GM03348 (cell line): Measurements from ENCODE around the gene HAAO.
"Not testable (repeated sequence)": the region's sequence is repeated elsewhere in the genome, so short reads cannot be mapped to it uniquely, and the experiment has no call there.

ENCODE experiments used
- DNase-seq: peaks from one replicate; pipeline ENCODE4 v3.0.0; 2012; ENCODE audit warnings: low spot score

The HAAO gene

DNA sequence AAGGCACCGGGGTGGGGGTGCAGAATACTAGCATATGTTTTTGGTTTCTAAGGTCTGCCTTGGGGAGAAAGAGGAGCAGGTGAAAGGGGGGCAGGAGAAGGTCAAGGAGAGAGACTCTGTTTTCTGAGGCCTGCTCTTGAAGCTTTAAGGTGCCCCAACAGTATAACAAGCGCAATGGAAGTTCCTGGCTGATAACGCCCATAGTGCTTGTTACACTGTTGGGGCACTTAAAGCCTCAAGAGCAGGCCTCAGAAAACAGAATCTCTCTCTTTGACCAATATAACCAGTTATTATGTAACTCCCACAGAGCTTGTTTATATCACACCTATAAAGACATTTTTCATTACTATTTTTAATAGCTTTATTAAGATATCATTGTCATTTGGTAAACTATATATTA, 45.0 kb downstream of the HAAO start:
- DNase-seq = no peak

DNA sequence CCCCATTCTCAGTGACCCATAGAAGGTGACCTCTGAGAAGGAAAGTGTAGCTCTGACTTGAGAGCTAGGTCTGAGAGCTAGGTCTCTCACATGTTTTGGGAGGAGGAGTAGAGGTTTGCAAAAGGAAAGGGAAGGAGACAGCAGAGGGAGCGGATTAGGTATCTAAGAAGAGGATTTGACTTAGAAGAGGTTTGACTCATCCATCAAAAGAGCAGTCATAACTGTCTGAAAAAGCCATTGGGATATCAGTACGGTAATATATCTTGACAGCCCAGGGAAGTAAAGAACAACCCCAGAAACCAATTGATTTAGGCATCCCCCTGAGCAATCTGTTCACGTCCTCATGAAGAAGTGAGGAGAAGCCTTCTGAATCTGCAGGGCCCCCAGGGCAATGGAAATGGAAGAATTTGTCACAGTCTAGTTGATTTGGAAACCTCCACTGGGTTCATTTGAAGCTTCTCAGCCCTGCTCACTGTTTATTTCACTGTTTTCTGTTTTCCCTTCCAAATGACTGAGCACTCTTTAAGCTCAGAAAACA, 47.8 kb downstream of the HAAO start:
- no peak for DNase-seq

DNA sequence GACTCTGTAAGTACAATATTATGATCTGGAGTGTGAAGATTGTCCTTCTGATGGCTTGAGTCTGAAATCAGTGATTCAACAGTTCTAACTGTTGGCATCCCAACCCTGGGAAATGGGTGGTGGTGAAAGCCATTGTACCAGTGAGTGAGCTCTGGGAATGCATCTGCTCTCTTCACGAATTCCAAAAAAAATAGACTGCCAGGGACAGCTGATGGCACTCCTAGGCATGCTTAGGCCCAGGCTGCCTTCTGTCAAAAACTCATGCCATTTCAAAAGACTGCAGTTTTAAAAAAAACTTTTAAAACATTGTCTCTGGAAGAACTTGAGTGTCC, 48.8 kb downstream of the HAAO start:
- no peak for DNase-seq

DNA sequence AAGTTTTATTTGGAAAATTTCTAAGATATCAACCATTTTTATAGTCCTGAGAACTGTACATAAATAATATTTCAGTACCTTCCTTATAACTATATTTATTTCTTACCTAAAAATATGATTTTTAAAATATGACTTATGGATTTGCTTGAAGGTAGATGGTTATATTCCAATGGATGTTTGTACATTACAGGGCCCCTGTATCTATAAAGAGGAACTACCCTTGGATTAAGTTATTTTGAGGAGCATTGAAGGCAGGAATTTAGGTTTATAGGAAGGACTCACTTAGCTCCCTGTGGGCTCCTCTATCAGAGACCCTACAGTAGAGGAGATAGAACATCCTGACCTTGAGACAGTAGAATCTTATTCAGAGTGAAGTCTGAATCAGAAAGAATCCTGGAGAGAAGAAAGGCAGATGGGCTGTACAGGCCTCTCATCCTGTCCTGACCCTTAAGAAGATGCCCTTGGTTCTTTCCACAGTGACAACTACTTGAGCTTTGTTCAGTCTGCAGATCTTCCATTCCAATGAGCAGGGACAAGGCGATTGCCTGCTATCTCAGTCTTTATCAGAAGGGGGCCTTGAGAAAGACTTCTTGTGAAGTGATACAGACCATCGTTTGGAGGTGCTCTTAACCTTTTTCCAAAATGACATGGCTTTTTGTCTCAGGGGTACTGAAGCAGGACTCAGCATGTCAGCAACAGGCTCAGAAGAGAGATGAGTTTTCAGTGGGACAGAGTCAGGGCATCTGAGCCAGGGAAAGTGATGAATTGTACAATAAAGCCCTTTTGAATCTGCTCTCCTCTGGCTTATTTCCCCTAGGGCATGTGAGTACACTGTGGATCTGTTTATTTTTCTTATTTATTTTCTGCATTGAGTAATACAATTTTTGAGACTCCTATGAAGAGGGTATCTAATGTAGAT, 49.4 kb downstream of the HAAO start:
- no peak for DNase-seq

DNA sequence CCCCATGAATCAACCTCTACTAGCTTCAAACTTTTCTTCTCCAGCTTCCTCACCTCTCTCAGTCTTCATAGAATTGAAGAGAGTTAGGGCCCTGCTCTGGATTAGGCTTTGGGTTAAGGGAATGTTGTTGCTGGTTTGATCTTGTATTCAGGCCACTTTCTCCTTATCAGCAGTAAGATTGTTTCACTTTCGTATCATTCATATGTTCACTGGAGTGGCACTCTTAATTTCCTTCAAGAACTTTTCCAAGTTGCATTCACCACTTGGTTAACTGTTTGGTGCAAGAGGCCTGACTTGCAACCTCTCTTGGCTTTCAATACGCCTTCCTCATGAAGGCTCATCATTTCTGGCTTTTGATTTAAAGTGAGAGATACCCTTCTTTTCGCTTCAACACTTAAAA, 51.2 kb downstream of the HAAO start:
- no peak for DNase-seq

DNA sequence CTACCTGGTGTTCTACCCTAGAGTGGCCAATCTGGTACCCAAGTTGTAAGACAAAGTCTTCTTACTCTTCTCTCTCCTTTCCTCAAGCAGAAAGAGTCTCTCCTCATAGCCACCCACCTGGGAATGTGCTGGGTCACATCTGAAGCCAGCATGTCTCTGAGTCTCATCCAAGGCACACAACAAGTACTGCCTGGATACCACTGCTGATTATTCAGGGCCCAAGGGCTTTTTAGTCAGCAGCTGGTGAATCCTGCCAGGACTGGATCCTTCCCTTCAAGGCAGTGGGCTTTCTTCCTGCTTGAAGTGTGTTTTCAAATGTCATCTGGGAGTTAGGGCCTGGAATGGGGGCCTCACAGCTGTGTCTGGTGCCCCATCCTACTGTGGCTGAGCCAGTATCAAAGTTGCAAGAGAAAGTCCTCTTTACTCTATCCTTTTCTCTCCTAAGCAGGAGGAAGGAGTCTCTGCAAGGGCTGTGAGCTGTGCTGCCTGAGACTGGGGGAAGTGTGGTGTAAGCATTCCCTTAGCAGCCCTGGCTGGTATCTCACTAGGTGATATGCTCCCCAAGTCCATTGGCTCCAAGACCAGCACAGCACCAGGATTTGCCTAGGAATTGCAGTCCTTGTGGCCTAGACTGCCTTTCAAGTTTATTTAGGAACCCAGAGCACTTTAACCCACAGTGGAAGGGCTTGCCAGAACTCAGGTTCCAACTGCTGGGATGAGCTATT, 55.6 kb downstream of the HAAO start:
- DNase-seq = no peak

DNA sequence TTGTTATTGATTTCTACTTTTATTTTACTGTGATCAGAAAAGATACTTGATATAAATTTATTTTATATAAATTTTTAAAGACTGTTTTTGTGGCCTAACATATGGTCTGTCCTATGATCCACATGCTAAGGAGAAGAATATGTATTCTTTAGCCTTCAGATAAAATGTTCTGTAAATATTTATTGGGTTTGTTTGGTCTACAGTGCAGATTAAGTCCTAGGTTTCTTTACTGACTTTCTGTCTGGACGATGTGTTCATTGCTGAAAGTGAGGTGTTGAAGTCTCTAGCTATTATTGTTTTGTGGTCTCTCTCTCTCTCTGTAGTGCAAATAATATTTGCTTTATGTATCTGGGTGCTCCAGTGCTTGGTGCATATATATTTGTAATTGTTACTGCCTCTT, 58.5 kb downstream of the HAAO start:
- no peak for DNase-seq

DNA sequence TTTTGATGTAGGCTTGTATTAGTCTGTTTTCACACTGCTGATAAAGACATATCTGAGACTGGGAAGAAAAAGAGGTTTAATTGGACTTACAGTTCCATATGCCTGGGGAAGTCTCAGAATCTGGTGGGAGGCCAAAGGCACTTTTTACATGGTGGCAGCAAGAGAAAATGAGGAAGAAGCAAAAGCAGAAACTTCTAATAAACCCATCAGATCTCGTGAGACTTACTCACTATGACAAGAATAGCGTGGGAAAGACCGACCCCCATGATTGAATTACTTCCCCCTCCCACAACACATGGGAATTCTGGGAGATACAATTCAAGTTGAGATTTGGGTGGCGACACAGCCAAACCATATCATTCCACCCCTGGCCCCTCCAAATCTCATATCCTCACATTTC, 61.1 kb downstream of the HAAO start:
- not testable (repeated sequence) for DNase-seq

DNA sequence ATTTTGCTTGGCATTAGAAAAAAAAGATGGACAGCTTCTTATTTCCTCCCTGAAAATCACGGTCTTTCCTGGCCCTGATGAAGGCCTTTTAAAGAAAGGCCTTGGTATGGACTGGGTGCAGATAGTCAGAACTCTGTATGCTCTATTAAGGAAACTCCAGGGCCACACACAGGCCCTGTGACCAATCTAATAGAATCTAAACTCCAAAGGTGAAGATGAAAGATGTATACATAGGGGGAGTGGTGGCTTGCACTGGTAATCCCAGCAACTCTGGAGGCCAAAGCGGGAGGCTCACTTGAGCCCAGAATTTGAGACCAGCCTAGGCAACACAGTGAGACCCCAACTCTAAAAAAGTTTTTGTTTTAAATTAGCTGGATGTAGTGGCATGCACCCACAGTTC, 65.7 kb downstream of the HAAO start:
- DNase-seq = no peak

DNA sequence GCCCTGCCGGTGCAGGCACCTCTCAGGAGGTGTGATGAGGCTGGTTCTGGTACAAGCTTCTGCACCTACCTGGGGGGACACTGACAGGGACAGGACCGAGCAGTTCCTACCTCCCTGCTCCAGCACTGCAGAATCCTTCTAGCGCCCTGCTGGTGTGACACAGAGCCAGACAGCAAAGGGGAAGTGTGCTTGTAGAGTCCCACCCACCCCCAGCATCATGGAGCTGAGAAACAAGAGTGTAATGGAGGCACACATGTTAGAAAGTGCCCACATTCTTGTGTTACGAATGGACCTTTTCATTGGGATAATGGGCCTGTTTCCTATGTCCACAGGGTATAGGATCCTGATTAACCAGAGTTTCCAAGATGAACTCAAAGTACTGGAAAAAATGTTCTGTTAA, 66.7 kb downstream of the HAAO start:
- no peak for DNase-seq

DNA sequence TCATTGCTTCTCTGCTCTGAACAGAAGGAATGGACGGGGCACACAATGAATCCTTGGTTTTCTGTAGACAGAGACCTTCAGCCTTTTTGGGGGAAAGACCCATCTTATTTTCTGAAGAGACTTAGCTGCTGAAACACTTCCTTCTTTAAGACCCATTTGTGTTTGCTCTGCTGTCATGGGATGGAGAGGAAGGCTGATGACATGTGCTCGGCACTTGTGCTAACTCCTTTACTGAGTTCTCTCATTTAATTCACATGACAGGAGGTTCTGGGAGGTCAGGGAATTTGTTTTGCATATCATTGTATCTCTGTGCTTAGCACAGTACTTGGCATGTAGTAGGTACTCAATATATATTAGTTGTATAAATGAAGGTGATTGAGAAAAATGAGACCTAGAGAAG, 67.5 kb downstream of the HAAO start:
- DNase-seq = no peak

DNA sequence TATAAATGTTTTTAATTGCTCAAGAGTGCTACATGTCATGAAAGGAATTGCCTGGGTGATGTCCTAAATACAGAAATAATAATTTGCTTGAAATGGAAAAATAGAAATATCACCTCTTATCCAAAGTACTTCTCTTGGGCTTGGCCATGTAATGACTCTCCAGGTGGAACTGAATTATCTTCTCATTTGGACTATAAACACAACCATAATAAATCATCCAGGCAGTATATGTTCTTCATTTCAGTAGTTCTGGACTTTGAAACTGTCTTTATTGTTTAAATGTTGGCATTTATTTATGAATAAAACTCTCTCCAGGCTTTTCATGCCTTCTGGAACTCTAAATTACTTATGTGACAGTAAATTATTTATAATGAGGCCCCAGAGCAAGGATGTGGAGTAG, 68.9 kb downstream of the HAAO start:
- no peak for DNase-seq

DNA sequence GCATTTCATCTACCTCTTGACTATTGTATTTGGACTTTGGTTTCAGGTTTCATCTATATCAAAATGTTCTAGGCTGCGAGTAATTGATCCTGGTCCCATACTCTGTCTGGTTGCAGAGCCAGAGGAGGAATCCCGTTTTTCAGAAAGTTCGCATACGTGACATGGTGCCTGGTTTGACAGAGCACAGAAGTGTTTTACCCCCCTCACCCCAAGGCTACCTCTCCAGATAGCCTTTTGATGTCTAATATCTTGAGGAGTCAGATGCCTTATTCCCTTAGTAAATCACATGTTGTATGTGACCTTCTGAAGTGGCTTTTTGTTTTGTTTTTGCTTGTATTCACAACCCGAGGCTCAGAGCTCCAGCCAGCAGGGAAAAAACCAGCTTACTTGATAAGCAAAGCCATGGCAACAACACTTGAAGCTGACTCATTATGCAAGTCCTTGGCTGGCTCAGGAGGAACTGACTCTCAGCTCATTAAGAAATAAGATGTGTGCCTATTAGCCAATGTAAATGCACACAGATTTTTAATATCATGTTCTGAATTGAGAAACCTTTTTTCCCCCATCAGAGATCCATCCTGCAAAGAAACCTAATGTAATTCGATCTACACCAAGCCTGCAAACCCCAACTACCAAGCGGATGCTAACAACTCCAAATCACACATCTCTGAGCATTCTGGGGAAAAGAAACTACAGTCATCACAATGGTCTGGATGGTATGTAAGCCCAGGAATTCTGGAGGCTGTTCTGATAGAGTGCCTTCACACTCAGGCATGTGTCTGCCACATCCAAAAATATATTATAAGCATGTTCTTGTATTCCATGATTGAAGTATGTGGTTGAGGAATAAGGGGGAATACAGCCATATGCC, 69.8 kb downstream of the HAAO start:
- peak; percentile 75 for DNase-seq

DNA sequence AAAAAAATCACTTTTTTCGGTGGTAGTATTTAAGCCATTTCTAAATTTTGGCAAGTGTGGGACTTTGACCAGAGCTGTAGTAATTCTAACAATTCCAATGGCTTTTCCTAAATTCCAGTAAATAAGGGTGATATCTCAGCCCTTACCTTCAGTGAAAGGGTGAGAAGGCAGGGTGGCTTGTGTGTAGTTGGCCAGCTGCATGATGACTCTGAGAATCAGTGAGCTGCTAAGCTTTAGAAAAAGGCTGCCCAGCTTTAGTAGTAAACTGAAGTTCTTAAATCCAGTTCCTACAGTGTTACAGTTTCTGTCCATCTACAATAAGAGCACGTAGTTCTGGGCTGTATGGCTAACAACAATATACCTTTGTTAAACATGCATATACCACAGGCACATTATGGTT, 70.5 kb downstream of the HAAO start:
- no peak for DNase-seq
